HG03045 (cell line): ENCODE results near the gene CHST9.
"Not testable (repeated sequence)": the region's sequence is repeated elsewhere in the genome, so short reads cannot be mapped to it uniquely, and the experiment has no call there.

Source experiments
- ATAC-seq: cut with Tn5 transposase; IDR thresholded peaks from one replicate; pipeline ENCODE4 v1.9.1; 2021; ENCODE audit warnings: mild to moderate bottlenecking, moderate library complexity; ENCODE audit not compliant: unreplicated experiment

The CHST9 gene, protein sequence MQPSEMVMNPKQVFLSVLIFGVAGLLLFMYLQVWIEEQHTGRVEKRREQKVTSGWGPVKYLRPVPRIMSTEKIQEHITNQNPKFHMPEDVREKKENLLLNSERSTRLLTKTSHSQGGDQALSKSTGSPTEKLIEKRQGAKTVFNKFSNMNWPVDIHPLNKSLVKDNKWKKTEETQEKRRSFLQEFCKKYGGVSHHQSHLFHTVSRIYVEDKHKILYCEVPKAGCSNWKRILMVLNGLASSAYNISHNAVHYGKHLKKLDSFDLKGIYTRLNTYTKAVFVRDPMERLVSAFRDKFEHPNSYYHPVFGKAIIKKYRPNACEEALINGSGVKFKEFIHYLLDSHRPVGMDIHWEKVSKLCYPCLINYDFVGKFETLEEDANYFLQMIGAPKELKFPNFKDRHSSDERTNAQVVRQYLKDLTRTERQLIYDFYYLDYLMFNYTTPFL

DNA sequence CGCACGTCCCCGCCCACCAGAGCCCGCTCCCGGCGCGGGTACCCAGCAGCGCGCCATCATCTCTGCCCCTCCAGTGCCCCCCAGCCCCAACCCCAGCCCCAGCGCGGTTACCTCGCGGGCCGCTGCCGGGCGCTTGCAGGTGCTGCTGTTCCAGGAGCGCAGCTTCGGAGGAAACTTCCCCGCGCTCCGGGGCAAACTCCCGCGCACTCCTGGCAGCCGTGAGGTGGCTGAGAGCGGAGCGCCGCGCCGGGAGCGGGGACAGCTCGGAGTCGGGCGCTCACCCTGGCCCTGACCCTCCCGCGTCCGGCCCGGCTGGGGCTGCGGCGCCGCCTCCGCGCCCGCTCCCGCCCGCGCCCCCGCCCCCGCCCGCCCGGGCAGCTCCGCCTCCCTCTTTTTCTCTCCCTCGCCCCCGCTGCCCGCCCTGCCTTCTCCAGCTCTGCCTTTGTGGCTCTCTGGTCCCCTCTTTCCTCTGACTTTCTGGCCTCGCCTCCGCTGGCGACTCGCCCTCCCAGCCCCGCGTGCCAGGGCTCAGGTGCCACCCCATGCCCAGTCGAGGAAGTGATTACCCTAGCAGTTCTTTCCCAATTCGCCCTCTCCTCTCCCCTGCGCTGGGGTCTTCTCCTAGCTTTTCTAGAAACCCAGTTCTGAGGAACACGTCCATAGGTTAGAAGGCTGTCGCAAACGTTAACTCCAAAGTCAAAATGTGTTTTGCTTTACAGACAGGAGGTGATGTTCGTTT is at the start of gene CHST9:
TSS of gene CHST9 (minus strand) at position 284 of the 739 bp plus-strand sequence. CDS start 42,499 bp downstream, outside the sequence.
- ATAC-seq = no peak

DNA sequence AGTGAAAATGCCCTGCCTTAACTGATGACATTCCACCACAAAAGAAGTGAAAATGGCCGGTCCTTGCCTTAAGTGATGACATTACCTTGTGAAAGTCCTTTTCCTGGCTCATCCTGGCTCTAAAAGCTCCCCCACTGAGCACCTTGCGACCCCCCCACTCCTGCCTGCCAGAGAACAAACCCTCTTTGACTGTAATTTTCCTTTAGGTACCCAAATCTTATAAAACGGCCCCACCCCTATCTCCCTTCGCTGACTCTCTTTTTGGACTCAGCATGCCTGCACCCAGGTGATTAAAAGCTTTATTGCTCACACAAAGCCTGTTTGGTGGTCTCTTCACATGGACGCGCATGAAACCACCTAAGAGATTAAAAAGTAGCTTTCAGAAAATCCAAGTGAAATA is 47.2 kb upstream of the CHST9 start:
- not testable (repeated sequence) for ATAC-seq

DNA sequence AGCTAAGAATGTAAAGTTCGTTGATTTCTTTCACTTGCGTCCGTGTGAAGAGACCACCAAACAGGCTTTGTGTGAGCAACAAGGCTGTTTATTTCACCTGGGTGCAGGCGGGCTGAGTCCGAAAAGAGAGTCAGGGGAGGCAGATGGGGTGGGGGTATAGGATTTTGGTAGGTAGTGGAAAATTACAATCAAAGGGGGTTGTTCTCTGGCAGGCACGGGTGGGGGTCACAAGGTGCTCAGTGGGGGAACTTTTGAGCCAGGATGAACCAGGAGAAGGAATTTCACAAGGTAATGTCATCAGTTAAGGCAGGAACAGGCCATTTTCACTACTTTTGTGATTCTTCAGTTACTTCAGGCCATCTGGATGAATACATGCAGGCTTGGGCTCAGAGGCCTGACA is 46.6 kb upstream of the CHST9 start:
- ATAC-seq = not testable (repeated sequence)

DNA sequence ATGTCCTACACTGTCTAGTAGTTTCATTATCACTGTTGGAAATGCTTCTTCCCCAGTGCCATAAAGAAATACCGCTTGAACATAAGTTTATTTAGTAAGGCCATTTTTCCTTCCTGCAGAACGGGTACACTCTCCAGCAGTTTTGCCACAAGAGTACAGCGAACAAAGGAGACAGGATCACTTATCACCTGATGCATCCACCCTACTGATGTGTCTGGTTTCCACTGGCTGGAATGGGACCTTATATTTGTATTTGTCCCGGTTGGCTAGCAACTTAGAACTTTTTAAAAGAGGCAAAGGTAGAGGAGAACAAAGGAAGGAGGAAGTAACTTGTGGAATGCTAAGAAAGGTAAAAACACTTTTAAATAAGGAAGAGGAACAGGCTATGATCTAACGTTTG is 46.1 kb upstream of the CHST9 start:
- ATAC-seq = not testable (repeated sequence)

DNA sequence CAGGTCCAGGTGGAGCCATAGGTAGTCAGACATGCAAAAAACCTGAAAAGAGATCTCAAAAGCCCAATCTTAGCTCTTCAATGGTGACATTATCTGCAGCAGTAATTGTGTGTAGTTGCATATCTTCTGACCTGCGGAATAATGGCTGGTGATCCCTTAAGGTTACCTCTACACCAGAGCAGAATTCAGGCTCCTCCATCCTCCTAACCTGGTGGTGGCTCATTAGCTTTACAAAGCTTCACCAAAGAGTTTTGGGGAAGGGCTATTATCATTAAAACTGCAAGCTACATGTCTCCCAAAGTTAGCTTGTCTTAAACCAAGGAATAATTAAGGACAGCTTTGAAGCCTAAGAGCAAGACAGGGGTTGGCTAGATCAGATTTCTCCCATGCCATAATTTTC is 42.6 kb upstream of the CHST9 start:
- ATAC-seq = no peak

DNA sequence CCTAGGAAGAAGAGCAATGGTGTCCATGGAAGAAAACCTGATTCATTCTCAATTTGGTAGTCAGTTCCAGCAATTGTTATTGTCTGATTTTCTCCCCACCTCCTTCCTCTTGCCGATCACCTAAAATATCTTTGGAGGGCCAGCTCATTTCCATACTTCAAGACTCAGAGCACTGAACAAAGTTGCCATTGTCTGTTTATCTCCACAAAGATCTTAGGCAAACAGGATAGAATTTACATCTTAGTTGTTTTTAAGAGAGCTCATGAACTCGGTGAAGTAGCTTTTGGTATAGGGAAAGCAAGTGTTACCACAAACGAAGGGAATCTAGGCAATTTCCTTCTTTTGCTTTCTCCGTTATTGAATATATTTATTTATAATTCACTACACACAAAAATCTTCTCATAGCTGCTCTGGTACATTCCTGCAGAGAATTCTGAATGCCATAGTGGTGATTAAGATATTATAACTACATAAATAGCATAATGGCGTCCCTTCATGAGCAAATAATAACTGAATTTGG is 41.5 kb upstream of the CHST9 start:
- ATAC-seq = no peak

DNA sequence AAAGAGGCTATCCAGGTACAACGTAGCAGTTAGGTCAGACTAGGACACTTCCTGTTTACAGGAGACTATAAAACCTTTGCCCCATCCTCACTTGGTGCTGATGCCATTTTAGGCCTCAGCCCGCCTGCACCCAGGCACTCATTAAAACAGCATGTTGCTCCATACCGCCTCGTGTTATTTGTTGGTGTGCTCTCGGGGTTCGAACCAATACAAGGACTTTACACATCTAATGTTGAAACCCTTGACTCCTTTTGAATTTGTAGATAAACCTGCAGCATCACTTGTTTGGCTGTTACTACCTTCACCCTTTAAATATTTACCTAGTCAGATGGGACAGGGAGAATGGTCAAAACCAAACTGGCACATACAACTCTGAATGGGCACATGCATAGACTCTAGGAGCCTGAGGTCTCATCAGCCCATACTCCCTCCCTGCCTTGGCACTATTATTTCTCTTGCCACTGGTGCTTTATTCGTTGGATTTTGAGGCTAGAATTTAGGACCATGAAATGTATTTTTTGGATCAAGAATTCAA is 40.9 kb upstream of the CHST9 start:
- no peak for ATAC-seq

DNA sequence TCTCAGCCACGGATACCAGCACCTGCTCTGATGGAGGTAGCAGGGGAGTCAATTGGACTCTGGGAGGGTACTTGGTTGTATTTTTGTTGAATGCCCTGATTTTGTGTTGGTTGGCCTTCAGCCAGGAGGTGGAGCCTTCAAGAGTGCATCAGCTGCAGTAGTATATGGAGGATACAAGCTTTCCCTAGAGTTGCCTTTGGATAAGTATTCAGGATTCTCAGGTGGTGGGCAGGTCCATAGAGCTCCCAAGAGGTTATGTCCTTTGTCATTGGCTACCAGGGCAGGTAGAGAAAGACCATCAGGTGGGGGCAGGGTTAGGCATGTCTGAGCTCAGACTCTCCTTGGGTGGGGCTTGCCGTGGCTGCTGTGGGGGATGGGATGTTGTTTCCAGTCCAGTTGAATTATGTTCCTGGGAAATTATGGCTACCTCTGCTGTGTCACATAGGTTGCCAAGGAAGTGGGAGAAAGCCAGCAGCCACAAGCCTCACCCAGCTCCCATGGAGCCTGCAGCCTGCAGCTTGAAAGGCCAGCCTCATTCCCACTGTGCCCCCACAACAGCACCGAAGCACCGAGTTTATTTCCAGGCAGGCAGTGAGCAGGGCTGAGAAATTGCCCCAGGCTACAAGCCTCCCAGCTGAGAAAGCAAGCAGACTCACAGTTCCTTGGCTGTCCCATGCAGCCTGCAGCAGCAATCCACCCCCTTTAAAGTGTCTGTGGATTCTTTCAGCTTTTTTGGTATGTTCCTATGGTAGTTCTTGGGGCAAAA is 38.6 kb upstream of the CHST9 start:
- no peak for ATAC-seq

DNA sequence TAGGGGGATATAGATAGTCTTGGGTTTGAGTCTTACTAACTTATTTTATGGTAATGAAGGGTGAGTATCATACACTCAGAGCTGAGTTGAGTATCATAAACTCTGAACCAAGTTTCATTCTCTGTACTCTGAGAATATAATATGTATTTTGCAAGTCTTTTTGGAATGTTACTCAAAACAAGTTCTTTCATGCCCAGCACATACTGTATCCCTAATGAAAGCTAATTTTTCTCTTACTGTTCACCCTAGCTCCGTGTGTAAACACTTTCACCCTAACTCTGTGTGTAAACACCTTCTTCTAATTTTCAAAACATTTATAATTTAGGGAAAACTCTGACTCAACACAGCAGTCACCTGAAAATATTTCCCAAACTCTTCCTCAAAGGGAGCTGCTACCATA is 29.7 kb upstream of the CHST9 start:
- ATAC-seq = no peak

DNA sequence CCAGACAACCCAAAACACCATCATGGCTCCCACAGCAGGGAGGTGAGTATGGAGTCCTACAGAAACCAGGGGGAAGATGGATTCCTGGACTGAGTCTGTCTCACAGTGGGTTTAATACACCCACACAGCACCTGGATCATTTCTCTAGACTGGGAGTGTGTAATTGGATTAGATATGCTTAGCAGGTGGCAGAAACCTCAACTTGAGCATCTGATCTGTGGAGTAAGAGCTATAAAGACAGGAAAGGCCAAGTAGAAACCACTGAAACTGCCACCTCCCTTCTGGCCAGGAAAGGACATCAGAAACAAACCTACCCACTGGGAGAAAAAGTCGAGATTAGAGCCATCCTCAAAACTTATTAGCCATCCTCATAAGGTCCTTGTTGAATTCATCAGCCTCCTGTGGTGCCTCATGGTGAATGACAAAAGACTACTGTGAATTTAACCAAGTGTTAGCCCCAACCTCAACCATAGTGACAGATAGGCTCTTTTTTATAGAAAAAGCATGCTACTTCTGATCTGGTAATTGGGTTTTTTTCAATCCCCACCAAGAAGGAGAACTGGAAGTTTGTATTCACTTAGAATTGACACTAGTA is 28.1 kb upstream of the CHST9 start:
- ATAC-seq = no peak

DNA sequence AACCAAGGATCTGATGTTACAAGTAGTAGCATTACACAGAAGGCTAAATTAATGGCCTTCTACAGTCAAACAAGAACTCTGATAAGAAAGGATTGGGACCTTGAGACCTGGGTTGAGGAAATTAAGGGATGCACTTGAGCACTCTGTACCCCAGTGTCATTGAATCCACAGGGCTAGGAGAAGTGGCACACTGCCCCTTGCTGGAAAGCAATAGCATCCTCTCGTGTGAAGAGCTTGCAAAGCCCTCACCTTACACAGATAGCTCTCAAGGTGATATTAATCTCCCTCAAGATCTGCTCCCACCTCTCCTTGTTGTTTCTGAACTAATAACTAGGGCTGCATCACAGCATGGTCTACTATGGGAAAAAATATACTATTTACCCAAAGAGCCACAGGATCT is 26.5 kb upstream of the CHST9 start:
- ATAC-seq = no peak

DNA sequence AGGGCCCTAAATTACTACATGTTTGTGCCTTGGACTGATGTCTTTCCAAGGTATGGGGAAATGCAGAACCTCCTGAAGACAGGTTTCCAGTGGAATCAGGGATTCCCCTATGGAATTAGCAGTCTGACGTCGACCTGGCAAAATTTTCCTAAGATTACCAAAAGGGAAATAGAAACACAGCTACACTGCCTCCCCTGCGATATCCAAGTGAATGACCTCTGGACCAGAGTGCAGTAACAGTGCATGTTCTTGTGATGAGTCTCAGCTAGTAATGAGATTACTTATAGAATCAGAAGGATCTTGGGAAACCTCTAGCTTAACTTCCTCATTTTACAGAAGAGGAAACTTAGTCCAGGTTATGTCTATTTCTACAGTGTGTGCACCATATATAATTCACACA is 21.3 kb upstream of the CHST9 start:
- no peak for ATAC-seq

DNA sequence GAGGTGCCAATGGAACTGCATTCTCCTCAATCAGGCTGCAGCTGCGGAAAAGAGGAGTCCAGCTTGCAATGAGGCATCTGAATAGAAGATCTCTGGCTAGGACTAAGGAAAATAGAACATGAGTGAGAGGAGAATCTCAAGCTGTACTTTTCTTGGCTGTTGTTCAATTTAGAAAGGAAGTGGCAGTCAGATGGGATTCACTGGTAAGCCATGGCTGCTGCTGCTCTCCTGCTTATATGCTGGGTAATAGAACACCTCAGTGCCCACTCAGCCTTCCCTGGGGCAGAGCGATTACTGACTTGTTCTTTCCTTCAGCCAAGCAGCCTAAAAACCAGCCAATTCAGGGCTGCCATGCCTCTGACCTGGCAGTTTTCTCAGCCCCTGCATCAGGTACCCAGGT is 17.6 kb upstream of the CHST9 start:
- no peak for ATAC-seq

DNA sequence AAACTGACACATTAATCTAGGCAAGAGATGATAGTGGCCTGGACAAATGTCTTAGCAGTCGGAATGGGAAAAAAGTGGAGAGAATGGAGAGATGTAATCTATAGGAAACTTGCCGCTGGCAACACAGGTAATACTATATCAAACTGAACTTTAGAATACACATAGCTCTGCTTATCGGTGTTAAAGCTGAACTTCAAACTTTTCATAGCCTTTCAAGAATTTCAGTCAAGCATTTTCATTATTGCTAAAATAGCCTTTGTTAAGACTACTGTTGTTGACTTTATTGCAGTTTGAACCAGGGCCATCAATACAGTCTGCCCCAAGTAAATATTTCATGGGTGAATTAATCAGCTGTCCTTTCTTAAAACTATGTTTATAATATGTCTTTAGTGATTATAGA is 12.9 kb upstream of the CHST9 start:
- ATAC-seq = no peak

DNA sequence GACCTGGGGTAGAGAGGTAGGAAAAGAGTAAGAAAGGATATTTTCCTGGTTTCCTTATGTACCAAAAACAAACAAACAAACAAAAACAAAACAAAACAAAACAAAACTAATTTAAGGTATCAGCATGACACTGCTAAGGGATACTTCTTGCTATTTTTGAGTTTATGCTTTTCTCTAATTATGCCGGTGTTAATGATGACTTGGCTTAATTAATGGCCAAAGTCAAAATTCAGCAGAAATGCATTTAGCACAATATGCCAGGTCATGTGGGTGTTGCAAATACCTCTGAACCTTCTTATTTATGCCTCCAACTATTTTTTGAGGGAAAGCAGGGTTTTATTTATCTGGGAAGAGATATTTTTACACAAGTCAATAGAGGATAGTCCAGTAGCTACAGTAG is 3.2 kb upstream of the CHST9 start:
- ATAC-seq = no peak

DNA sequence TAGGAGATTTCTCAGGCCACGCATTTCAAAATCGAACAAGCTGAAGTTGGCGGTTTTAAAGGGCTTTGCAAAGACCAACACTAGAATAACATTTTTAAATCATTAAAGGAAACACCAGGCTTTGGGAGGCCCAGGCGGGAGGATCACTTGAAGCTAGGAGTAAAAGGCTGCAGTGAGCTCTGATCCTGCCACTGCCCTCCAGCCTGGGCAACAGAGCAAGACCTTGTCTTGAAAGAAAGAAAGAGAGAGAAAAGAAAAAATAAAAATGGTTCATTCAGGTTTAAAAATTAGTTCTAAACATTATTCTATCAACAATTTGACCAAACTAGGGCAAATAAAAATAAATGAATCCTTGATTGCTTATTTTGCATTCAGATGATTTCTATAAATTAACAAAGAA is 789 bp upstream of the CHST9 start:
- no peak for ATAC-seq

DNA sequence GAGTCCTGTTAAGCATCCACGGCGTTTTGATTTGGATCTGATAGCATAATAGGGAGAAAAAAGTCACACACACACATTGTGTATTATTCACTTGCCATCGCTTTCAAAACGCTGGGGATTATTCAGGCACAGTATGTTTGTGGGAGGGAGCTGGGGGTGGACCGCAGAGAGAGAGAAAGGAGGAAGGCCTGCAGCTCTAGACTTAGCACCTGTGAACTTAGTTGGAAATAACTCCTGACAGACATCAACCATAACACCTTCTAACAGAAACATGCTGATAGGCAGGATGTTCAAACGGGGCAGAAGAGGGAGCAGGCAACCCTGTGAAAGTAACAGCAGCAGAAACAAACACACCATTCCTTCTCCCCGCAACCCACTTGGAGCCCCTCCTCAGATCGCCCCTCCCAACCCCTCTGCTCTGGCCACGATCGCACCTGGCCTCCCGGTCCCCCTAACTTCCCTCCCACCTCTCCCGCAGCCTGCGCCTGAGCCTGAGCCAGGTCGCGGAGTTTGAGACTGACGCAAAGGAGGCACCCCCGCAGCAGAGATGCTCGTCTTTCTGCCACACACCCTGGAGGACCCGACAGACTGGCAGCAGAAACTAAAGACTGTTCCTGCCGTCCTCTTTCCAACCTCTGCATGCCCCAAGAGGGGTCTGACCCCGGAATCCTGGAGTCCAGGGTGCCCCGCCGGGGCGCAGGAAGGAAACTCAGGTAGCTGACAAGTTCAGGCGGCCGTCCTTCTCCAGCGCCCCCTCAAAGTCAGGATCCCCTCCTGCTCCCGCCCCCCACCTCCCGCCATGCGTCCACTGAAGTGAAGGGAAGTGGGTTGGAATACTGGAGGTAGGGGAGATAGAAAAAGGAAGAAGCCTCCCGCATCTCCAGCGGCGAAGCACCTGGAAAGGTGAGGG is 738 bp downstream of the CHST9 start:
- ATAC-seq = no peak

DNA sequence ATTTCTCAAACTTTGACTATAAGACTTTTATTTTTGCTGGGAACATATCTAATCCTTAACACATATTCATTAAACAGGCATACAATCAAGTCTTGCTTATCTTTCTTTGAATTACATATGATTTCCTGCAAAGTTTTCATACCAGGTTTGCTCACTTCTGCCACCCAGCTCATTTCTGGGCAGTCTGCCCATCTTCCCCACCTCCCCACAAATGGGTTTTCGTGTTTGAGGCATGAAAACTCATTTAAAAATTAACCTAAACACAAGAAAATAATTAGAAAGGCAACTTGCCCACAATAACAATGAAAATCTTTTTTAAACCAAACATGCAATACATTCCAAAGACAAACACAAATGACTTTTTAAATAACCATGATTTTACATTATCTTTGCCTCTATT is 3.4 kb downstream of the CHST9 start:
- no peak for ATAC-seq

DNA sequence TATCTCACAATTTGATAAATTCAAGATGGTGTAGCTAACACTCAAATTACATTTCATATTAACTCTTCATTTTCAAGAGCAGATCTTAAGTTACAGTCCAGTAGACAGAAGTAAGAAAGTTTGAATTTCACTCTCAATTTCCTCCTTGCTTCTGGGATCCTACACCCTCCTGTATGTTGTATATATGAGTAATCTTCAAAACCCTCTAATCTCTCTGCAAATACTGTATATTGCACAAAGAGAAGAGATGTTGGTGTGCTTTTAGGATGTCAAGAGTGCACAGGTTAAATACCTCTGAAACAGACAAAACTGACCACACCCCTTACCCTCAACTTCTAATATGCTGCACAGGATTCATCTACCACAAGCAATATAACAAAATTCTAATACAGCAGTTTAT is 6.7 kb downstream of the CHST9 start:
- ATAC-seq = no peak

DNA sequence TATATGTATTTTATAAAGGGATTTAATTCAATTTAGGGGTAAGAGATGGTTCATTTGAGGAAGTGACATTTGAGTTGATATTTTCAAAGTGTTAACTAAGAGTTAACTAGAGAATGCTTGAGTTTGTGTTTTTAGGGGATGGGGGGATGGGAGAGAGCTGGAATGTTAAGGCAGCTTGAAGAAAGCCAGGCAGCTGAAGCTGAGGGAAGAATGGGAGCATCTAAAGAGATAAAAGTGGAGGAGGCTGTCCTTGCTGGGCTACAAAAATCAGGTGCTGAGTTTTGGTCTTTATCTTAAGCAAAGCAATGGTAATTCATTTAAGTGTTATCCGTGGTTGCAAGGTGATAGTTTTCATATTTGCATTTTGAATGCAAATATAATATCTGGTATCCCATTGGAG is 9.2 kb downstream of the CHST9 start:
- ATAC-seq = no peak
